SU-DHL-6 (cell line): Measurements from ENCODE around the gene IL10RA.

Experiments used
- H2AFZ ChIP-seq: fragments of 200-600 bp; sonication (generic); 2 replicates; pipeline ENCODE4 v1.6.1; 2014; ENCODE audit warnings: low read depth, mild to moderate bottlenecking, moderate library complexity, mixed read lengths, antibody characterized with exemption, low read length; ENCODE audit not compliant: severe bottlenecking
- H3F3A ChIP-seq: fragments of 200-600 bp; shearing (Covaris generic); 2 replicates; pipeline ENCODE4 v1.6.0; 2016; ENCODE audit warnings: antibody characterized with exemption, mild to moderate bottlenecking; ENCODE audit not compliant: insufficient read depth
- H3K27ac ChIP-seq: fragments of 200-600 bp; sonication (generic); 2 replicates; pipeline ENCODE4 v1.5.1; 2016; ENCODE audit warnings: low read depth, mild to moderate bottlenecking, low read length, moderate library complexity, mixed read lengths
- H3K27me3 ChIP-seq: fragments of 200-600 bp; sonication (generic), shearing (Covaris generic); 2 replicates; pipeline ENCODE4 v1.6.0; 2014; ENCODE audit warnings: mild to moderate bottlenecking, low read length
- H3K36me3 ChIP-seq: fragments of 200-600 bp; sonication (generic); 2 replicates; pipeline ENCODE4 v1.6.1; 2014; ENCODE audit warnings: mild to moderate bottlenecking, low read length, mixed read lengths
- H3K4me2 ChIP-seq: fragments of 300-600, 200-600 bp; shearing (Covaris generic), sonication (generic); 2 replicates; pipeline ENCODE4 v1.6.0; 2014; ENCODE audit warnings: low read length, low read depth, mild to moderate bottlenecking; ENCODE audit not compliant: poor library complexity, severe bottlenecking
- H3K4me3 ChIP-seq: fragments of 200-600 bp; sonication (generic); 2 replicates; pipeline ENCODE4 v1.5.1; 2014; ENCODE audit warnings: antibody characterized with exemption, low read length, mild to moderate bottlenecking, mixed read lengths; ENCODE audit not compliant: insufficient read depth, poor library complexity, severe bottlenecking
- H3K79me2 ChIP-seq: fragments of 200-600 bp; sonication (generic); 2 replicates; pipeline ENCODE4 v1.6.1; 2014; ENCODE audit warnings: mild to moderate bottlenecking, low read length, moderate library complexity; ENCODE audit not compliant: insufficient read depth
- H3K9ac ChIP-seq: fragments of 200-600 bp; sonication (generic); 2 replicates; pipeline ENCODE4 v1.7.0; 2014; ENCODE audit warnings: mild to moderate bottlenecking, low read length
- H3K9me2 ChIP-seq: fragments of 200-600 bp; sonication (generic); replicated peaks from 2 replicates; pipeline ENCODE4 v1.6.1; 2014; ENCODE audit warnings: low read length; ENCODE audit not compliant: insufficient read depth
- H3K9me3 ChIP-seq: fragments of 200-600 bp; sonication (generic); 2 replicates; pipeline ENCODE4 v1.6.1; 2014; ENCODE audit warnings: low read length, mixed read lengths; ENCODE audit not compliant: insufficient read depth
- H4K20me1 ChIP-seq: fragments of 200-600 bp; sonication (generic); 2 replicates; pipeline ENCODE4 v1.6.1; 2014; ENCODE audit warnings: low read depth, mild to moderate bottlenecking, antibody characterized with exemption, low read length, moderate library complexity, mixed read lengths
- CTCF ChIP-seq: fragments of 200-600 bp; sonication (generic); IDR thresholded peaks from one replicate; pipeline ENCODE4 v1.5.1; 2017; ENCODE audit warnings: antibody characterized with exemption, mild to moderate bottlenecking, low read length, moderate library complexity; ENCODE audit not compliant: insufficient read depth, poor library complexity, severe bottlenecking
- EZH2phosphoT487 ChIP-seq: fragments of 200-600 bp; sonication (generic), shearing (Covaris generic); conservative IDR thresholded peaks from 2 replicates; pipeline ENCODE4 v1.6.1; 2018; ENCODE audit warnings: mild to moderate bottlenecking, antibody characterized with exemption, low read length, moderate library complexity, mixed read lengths

Gene IL10RA

GRCh38 chr11:118049771-118050170 is 63.6 kb downstream of the IL10RA start:
- no peaks in the 10 kb centered on the region for H3K9me2 ChIP-seq
- no peak overlapping the region for H2AFZ ChIP-seq
- H3K27me3 ChIP-seq = no peaks in the 10 kb centered on the region
- no peaks in the 10 kb centered on the region for H3K9me3 ChIP-seq
- H3K36me3 ChIP-seq = no peaks in the 10 kb centered on the region
- no peaks in the 10 kb centered on the region for H3F3A ChIP-seq
- H3K27ac ChIP-seq = no peak overlapping the region
- H3K9ac ChIP-seq = no peak overlapping the region
- H3K79me2 ChIP-seq = no peaks in the 10 kb centered on the region
- no peak overlapping the region for H3K4me3 ChIP-seq
- no peaks in the 10 kb centered on the region for H4K20me1 ChIP-seq
- TF ChIP-seq EZH2phosphoT487 (no peak), CTCF (no peak)
- no peak overlapping the region for H3K4me2 ChIP-seq

GRCh38 chr11:118050208-118050891 is 64.2 kb downstream of the IL10RA start:
- H3K36me3 ChIP-seq = no peaks in the 10 kb centered on the region
- H4K20me1 ChIP-seq = no peaks in the 10 kb centered on the region
- no peaks in the 10 kb centered on the region for H3K9me2 ChIP-seq
- no peak overlapping the region for H2AFZ ChIP-seq
- TF ChIP-seq CTCF (no peak), EZH2phosphoT487 (no peak)
- H3K27ac ChIP-seq = no peak overlapping the region
- no peak overlapping the region for H3K4me3 ChIP-seq
- H3K27me3 ChIP-seq = no peaks in the 10 kb centered on the region
- no peaks in the 10 kb centered on the region for H3K79me2 ChIP-seq
- no peaks in the 10 kb centered on the region for H3K9me3 ChIP-seq
- no peak overlapping the region for H3K4me2 ChIP-seq
- H3F3A ChIP-seq = no peaks in the 10 kb centered on the region
- no peak overlapping the region for H3K9ac ChIP-seq
